ENCODE measurements around the gene NDUFB4.
"Not testable (repeated sequence)": the region's sequence is repeated elsewhere in the genome, so short reads cannot be mapped to it uniquely, and the experiment has no call there.

NDUFB4 gene

GRCh38 chr3:120569222-120570057, 26.7 kb upstream of the NDUFB4 start:
- no peak for FAIRE-seq
- DNase-seq (ENCODE audit: low spot score): no peak

GRCh38 chr3:120572027-120572426, 24.1 kb upstream of the NDUFB4 start:
- FAIRE-seq: no peak
- no peak for DNase-seq (ENCODE audit: low spot score)

- DNase-seq (ENCODE audit: low spot score) (no peak), FAIRE-seq (no peak)
Observed at GRCh38 chr3:120587332-120587975, 8.7 kb upstream of the NDUFB4 start.

GRCh38 chr3:120595788-120596115, 384 bp upstream of the NDUFB4 start:
- no peak for FAIRE-seq

GRCh38 chr3:120596853-120597223, 702 bp downstream of the NDUFB4 start:
- no peak for FAIRE-seq

More at GRCh38 chr3:120595788-120596115, 384 bp upstream of the NDUFB4 start:
- no peak for DNase-seq (ENCODE audit: low spot score)

GRCh38 chr3:120597445-120598049, 1.4 kb downstream of the NDUFB4 start:
- DNase-seq (ENCODE audit: low spot score): no peak
- FAIRE-seq: no peak

More at GRCh38 chr3:120596853-120597223, 702 bp downstream of the NDUFB4 start:
- DNase-seq (ENCODE audit: low spot score): no peak

GRCh38 chr3:120599211-120599610, 3.1 kb downstream of the NDUFB4 start:
- FAIRE-seq (no peak), DNase-seq (ENCODE audit: low spot score) (no peak)

GRCh38 chr3:120601554-120601953, 5.4 kb downstream of the NDUFB4 start:
- DNase-seq (ENCODE audit: low spot score) (no peak), FAIRE-seq (no peak)

GRCh38 chr3:120602682-120603081, 6.5 kb downstream of the NDUFB4 start:
- no peak for DNase-seq (ENCODE audit: low spot score)
- no peak for FAIRE-seq

- FAIRE-seq (no peak), DNase-seq (ENCODE audit: low spot score) (no peak)
Observed at GRCh38 chr3:120604382-120604781, 8.2 kb downstream of the NDUFB4 start.

- DNase-seq (ENCODE audit: low spot score): no peak
- FAIRE-seq: no peak
Observed at GRCh38 chr3:120604784-120605183, 8.6 kb downstream of the NDUFB4 start.

- FAIRE-seq: no peak
- DNase-seq (ENCODE audit: low spot score): no peak
Observed at GRCh38 chr3:120608506-120608905, 12.4 kb downstream of the NDUFB4 start.

- FAIRE-seq: no peak
- DNase-seq (ENCODE audit: low spot score): no peak
Observed at GRCh38 chr3:120614765-120615164, 18.6 kb downstream of the NDUFB4 start.

- DNase-seq (ENCODE audit: low spot score): no peak
- FAIRE-seq: no peak
Observed at GRCh38 chr3:120615847-120616609, 19.9 kb downstream of the NDUFB4 start.

- not testable (repeated sequence) for DNase-seq (ENCODE audit: low spot score); FAIRE-seq
Observed at GRCh38 chr3:120616745-120617144, 20.6 kb downstream of the NDUFB4 start.

- FAIRE-seq (no peak), DNase-seq (ENCODE audit: low spot score) (no peak)
Observed at GRCh38 chr3:120622457-120622856, 26.3 kb downstream of the NDUFB4 start.

GRCh38 chr3:120622870-120623726, 27.0 kb downstream of the NDUFB4 start:
- DNase-seq (ENCODE audit: low spot score): peak; percentile 59
- FAIRE-seq: peak; percentile 32

- FAIRE-seq (no peak), DNase-seq (ENCODE audit: low spot score) (no peak)
Observed at GRCh38 chr3:120623727-120624093, 27.6 kb downstream of the NDUFB4 start.

GRCh38 chr3:120625159-120625586, 29.0 kb downstream of the NDUFB4 start:
- DNase-seq (ENCODE audit: low spot score) (no peak), FAIRE-seq (no peak)

- FAIRE-seq: no peak
Observed at GRCh38 chr3:120634539-120634938, 38.4 kb downstream of the NDUFB4 start.

More at GRCh38 chr3:120634539-120634938, 38.4 kb downstream of the NDUFB4 start:
- no peak for DNase-seq (ENCODE audit: low spot score)

Measured in urothelium cell line (cell line).